UCSD-AML1 (cell line): ENCODE measurements around the gene AMTN.

ENCODE experiments used
- DNase-seq: peaks from one replicate; lab custom pipeline; 2025; ENCODE audit not compliant: unreplicated experiment; lab: John Stamatoyannopoulos, UW

The AMTN gene

GRCh38 chr4:70559211-70559830 is 41.0 kb downstream of the AMTN start:
- DNase-seq = peak; percentile 10

- no peak for DNase-seq
Observed at GRCh38 chr4:70559924-70560323, 41.6 kb downstream of the AMTN start.

DNA sequence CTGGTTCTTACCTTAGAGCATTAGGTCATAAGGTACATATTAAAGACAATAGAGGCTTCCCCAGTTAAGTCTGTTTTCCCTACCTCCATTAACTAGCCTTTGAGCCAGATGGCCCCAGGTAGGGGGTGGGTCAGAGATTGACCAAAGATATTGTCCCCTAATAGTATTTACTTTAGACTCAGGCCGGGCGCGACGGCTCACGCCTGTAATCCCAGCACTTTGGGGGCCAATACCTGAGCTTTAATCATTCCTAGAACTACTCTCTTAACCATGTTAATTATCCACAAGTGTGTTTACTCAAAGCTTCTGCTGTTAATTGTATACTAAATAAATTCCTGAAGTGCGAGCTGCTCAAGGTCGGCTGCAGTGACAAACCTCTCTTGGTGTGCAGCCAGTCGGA is 45.7 kb downstream of the AMTN start:
- DNase-seq = no peak

GRCh38 chr4:70570796-70571195 is 52.4 kb downstream of the AMTN start:
- DNase-seq = no peak

- DNase-seq = no peak
Observed at GRCh38 chr4:70571772-70572171, 53.4 kb downstream of the AMTN start.

- no peak for DNase-seq
Observed at GRCh38 chr4:70575964-70576363, 57.6 kb downstream of the AMTN start.

GRCh38 chr4:70577220-70577927 is 59.0 kb downstream of the AMTN start:
- no peak for DNase-seq

- no peak for DNase-seq
Observed at GRCh38 chr4:70581980-70582379, 63.6 kb downstream of the AMTN start.
